Ammon's horn (tissue), 1 donor: ENCODE data around the gene CLEC16A.

Experiments used
- DNase-seq: peaks from one replicate; pipeline ENCODE4 v3.0.0-alpha.2; 2016; ENCODE audit warnings: low spot score

CLEC16A gene

GRCh38 chr16:11121083-11121608, 176.8 kb downstream of the CLEC16A start:
- no peak for DNase-seq

GRCh38 chr16:11121914-11122692, 177.7 kb downstream of the CLEC16A start:
- no peak for DNase-seq

- no peak for DNase-seq
These were observed 179.3 kb downstream of the CLEC16A start for GRCh38 chr16:11123666-11124065.

GRCh38 chr16:11125936-11126335, 181.6 kb downstream of the CLEC16A start:
- DNase-seq: no peak

GRCh38 chr16:11126399-11127054, 182.2 kb downstream of the CLEC16A start:
- DNase-seq: no peak

GRCh38 chr16:11127610-11128195, 183.3 kb downstream of the CLEC16A start:
- DNase-seq: no peak

GRCh38 chr16:11128211-11129141, 184.1 kb downstream of the CLEC16A start:
- DNase-seq: no peak

- DNase-seq: no peak
These were observed 185.0 kb downstream of the CLEC16A start for GRCh38 chr16:11129378-11129781.

- DNase-seq: no peak
These were observed 186.8 kb downstream of the CLEC16A start for GRCh38 chr16:11130978-11131665.

GRCh38 chr16:11131706-11132105, 187.3 kb downstream of the CLEC16A start:
- DNase-seq: no peak

- no peak for DNase-seq
These were observed 189.1 kb downstream of the CLEC16A start for GRCh38 chr16:11133344-11133943.

GRCh38 chr16:11134722-11135463, 190.5 kb downstream of the CLEC16A start:
- no peak for DNase-seq

- no peak for DNase-seq
These were observed 191.2 kb downstream of the CLEC16A start for GRCh38 chr16:11135464-11135973.

- no peak for DNase-seq
These were observed 192.2 kb downstream of the CLEC16A start for GRCh38 chr16:11136600-11136999.

- DNase-seq: no peak
These were observed 193.8 kb downstream of the CLEC16A start for GRCh38 chr16:11138022-11138768.

- DNase-seq: no peak
These were observed 194.5 kb downstream of the CLEC16A start for GRCh38 chr16:11138769-11139325.

- DNase-seq: no peak
These were observed 195.1 kb downstream of the CLEC16A start for GRCh38 chr16:11139326-11140097.

- DNase-seq: no peak
These were observed 195.7 kb downstream of the CLEC16A start for GRCh38 chr16:11140098-11140375.
